AG10803 (cell line): Measurements from ENCODE around the gene RMND5A.

ENCODE experiments used
- DNase-seq: peaks from one replicate; pipeline ENCODE4 v3.0.0; 2010; ENCODE audit warnings: low read depth
- H3K4me3 ChIP-seq: 2 replicates; pipeline ENCODE4 v1.5.1; 2011; ENCODE audit warnings: mild to moderate bottlenecking, low read length, control low read depth
- CTCF ChIP-seq: conservative IDR thresholded peaks from 2 replicates; pipeline ENCODE4 v1.5.1; 2011; ENCODE audit warnings: mild to moderate bottlenecking, low read length, control low read depth, inconsistent platforms

RMND5A gene

GRCh38 chr2:86787736-86788135, 67.6 kb downstream of the RMND5A start:
- H3K4me3 ChIP-seq, result no peak overlapping the region
- no peak for TF ChIP-seq CTCF
- DNase-seq, result no peak

- H3K4me3 ChIP-seq, result no peak overlapping the region
- no peak for DNase-seq
- no peak for TF ChIP-seq CTCF
These were observed 68.1 kb downstream of the RMND5A start for GRCh38 chr2:86788165-86788564.

- DNase-seq, result no peak
- H3K4me3 ChIP-seq, result no peak overlapping the region
- TF ChIP-seq CTCF, result no peak
These were observed 69.0 kb downstream of the RMND5A start for GRCh38 chr2:86788881-86789686.

GRCh38 chr2:86789687-86790133, 69.6 kb downstream of the RMND5A start:
- DNase-seq, result no peak
- no peak overlapping the region for H3K4me3 ChIP-seq
- no peak for TF ChIP-seq CTCF

GRCh38 chr2:86790134-86790675, 70.1 kb downstream of the RMND5A start:
- no peak for DNase-seq

GRCh38 chr2:86790676-86791572, 70.8 kb downstream of the RMND5A start, which contains the start of gene CD8A:
Gene CD8A, minus strand, starts transcription at chr2:86790913. Its CDS starts 88 bp downstream, at chr2:86790825.
- TF ChIP-seq CTCF, result no peak
- H3K4me3 ChIP-seq, result no peak within 1 kb of the TSS; the same call in 1 of the 2 replicates
- peak; percentile 21 for DNase-seq

More at GRCh38 chr2:86790134-86790675, 70.1 kb downstream of the RMND5A start:
- no peak for TF ChIP-seq CTCF
- no peak overlapping the region for H3K4me3 ChIP-seq
